Lung microvascular endothelial cell (primary cell): ENCODE results near the gene PPP6C. TPM values are rescaled to one million over a fixed set of nuclear protein-coding genes. Genes with fewer than 3 reads are reported as not detected.
"Not testable (repeated sequence)": the region's sequence is repeated elsewhere in the genome, so short reads cannot be mapped to it uniquely, and the experiment has no call there.

Source experiments
- DNase-seq, 2 donors: peaks; one replicate each; pipeline versions ENCODE4 v3.0.0 to v3.0.0-alpha.2; 2010; ENCODE audit warnings: low read depth in 2 of 2
- total RNA-seq: library from RNA; depleted of rRNA; stranded (reverse); fragments of >200 nt; gene quantifications from 2 replicates; pipeline ENCODE4 v1.2.1, GENCODE V29; 2014

Gene PPP6C
- 12.4 and 15.3 TPM in 2 replicates for total RNA-seq

GRCh38 chr9:125189361-125190289 lies at the start of gene PPP6C:
TSS of gene PPP6C (minus strand) at chr9:125189803. CDS start at chr9:125189718, 85 bp downstream.
- DNase-seq = peak; percentile 98 to 99

- DNase-seq = no peak
Observed at GRCh38 chr9:125238915-125239446, 49.4 kb upstream of the PPP6C start.

- no peak for DNase-seq
Observed at GRCh38 chr9:125238127-125238914, 48.7 kb upstream of the PPP6C start.

GRCh38 chr9:125236520-125237159 lies 47.0 kb upstream of the PPP6C start:
- DNase-seq = not testable (repeated sequence)

GRCh38 chr9:125235804-125236519 lies 46.4 kb upstream of the PPP6C start:
- no peak for DNase-seq

GRCh38 chr9:125234099-125234498 lies 44.5 kb upstream of the PPP6C start:
- DNase-seq = not testable (repeated sequence)

GRCh38 chr9:125233678-125234077 lies 44.1 kb upstream of the PPP6C start:
- DNase-seq = peak; percentile 44 to 93

- no peak for DNase-seq
Observed at GRCh38 chr9:125227761-125228160, 38.2 kb upstream of the PPP6C start.

- DNase-seq = not testable (repeated sequence)
Observed at GRCh38 chr9:125224858-125225257, 35.3 kb upstream of the PPP6C start.

- no peak for DNase-seq
Observed at GRCh38 chr9:125218621-125219020, 29.0 kb upstream of the PPP6C start.

- no peak for DNase-seq
Observed at GRCh38 chr9:125214186-125214585, 24.6 kb upstream of the PPP6C start.

GRCh38 chr9:125204477-125204876 lies 14.9 kb upstream of the PPP6C start:
- DNase-seq = no peak

- DNase-seq = no peak
Observed at GRCh38 chr9:125202846-125203618, 13.4 kb upstream of the PPP6C start.

GRCh38 chr9:125200216-125201047 lies 10.8 kb upstream of the PPP6C start, which contains the start of gene RABEPK:
TSS of gene RABEPK (plus strand) at chr9:125200542. CDS start at chr9:125203014, 2,472 bp downstream.
- DNase-seq = peak; percentile 93

GRCh38 chr9:125195591-125195990 lies 6.0 kb upstream of the PPP6C start:
- not testable (repeated sequence) for DNase-seq

- not testable (repeated sequence) for DNase-seq
Observed at GRCh38 chr9:125194466-125194865, 4.9 kb upstream of the PPP6C start.

- DNase-seq = peak; percentile 12 to 13
Observed at GRCh38 chr9:125190361-125190801, 778 bp upstream of the PPP6C start.

GRCh38 chr9:125189011-125189360 lies 617 bp downstream of the PPP6C start:
- DNase-seq = peak; percentile 6 to 39

- no peak for DNase-seq
Observed at GRCh38 chr9:125183561-125183960, 6.0 kb downstream of the PPP6C start.
